Trophoblast cell (in vitro differentiated cells and primary cell): ENCODE results near the gene MCOLN3.

ENCODE experiments used
- DNase-seq, 2 donors: peaks; one replicate each; pipeline ENCODE4 v3.0.0-alpha.2; 2016
- H2AFZ ChIP-seq: 2 replicates; pipeline ENCODE4 v1.6.1; 2013; ENCODE audit warnings: low read length, moderate library complexity, mild to moderate bottlenecking; ENCODE audit not compliant: insufficient read depth, poor library complexity
- H2AK5ac ChIP-seq: 2 replicates; pipeline ENCODE4 v1.6.1; 2013; ENCODE audit warnings: mild to moderate bottlenecking, low read length
- H2BK120ac ChIP-seq: 2 replicates; pipeline ENCODE4 v1.6.1; 2013; ENCODE audit warnings: low read length, mild to moderate bottlenecking, moderate library complexity; ENCODE audit not compliant: insufficient read depth, poor library complexity
- H2BK12ac ChIP-seq: 2 replicates; pipeline ENCODE4 v1.6.1; 2013; ENCODE audit warnings: mild to moderate bottlenecking, low read length, moderate library complexity
- H2BK5ac ChIP-seq: 2 replicates; pipeline ENCODE4 v1.6.1; 2013; ENCODE audit warnings: low read length, low read depth, moderate library complexity, mild to moderate bottlenecking; ENCODE audit not compliant: poor library complexity
- H3K14ac ChIP-seq: 2 replicates; pipeline ENCODE4 v1.6.1; 2013; ENCODE audit warnings: mild to moderate bottlenecking, low read length
- H3K18ac ChIP-seq: 2 replicates; pipeline ENCODE4 v1.6.1; 2013; ENCODE audit warnings: mild to moderate bottlenecking, low read length
- H3K23ac ChIP-seq: 2 replicates; pipeline ENCODE4 v1.6.1; 2013; ENCODE audit warnings: low read length
- H3K27ac ChIP-seq: 2 replicates; pipeline ENCODE4 v1.5.1; 2013; ENCODE audit warnings: low read depth, mild to moderate bottlenecking, inconsistent platforms, low read length, moderate library complexity
- H3K27me3 ChIP-seq: 2 replicates; pipeline ENCODE4 v1.6.1; 2013; ENCODE audit warnings: inconsistent platforms, mild to moderate bottlenecking, low read length, moderate library complexity; ENCODE audit not compliant: insufficient read depth
- H3K36me3 ChIP-seq, 2 experiments: 1 replicate in 1 of 2; 2 replicates in 1 of 2; pipeline ENCODE4 v1.6.1; 2013; ENCODE audit warnings: low read length in 2 of 2, mild to moderate bottlenecking in 2 of 2, moderate library complexity in 1 of 2; ENCODE audit not compliant: insufficient read depth in 2 of 2, control insufficient read depth in 1 of 2
- H3K4ac ChIP-seq: 2 replicates; pipeline ENCODE4 v1.6.1; 2013; ENCODE audit warnings: low read depth, mild to moderate bottlenecking, low read length, moderate library complexity
- H3K4me1 ChIP-seq, 2 experiments: 1 replicate in 1 of 2; 2 replicates in 1 of 2; pipeline ENCODE4 v1.6.1; 2013; ENCODE audit warnings: low read length in 2 of 2, mild to moderate bottlenecking in 2 of 2, moderate library complexity in 1 of 2; ENCODE audit not compliant: insufficient read depth in 2 of 2, control insufficient read depth in 1 of 2
- H3K4me2 ChIP-seq: 2 replicates; pipeline ENCODE4 v1.6.1; 2013; ENCODE audit warnings: inconsistent platforms, mild to moderate bottlenecking, low read length, moderate library complexity
- H3K4me3 ChIP-seq: 2 replicates; pipeline ENCODE4 v1.5.1; 2013; ENCODE audit warnings: mild to moderate bottlenecking, low read depth, low read length, inconsistent platforms
- H3K79me1 ChIP-seq: one replicate; pipeline ENCODE4 v1.6.1; 2013; ENCODE audit warnings: low read length
- H3K79me2 ChIP-seq: 2 replicates; pipeline ENCODE4 v1.6.1; 2013; ENCODE audit warnings: low read length, mild to moderate bottlenecking; ENCODE audit not compliant: control insufficient read depth, insufficient read depth, poor library complexity
- H3K9ac ChIP-seq: 2 replicates; pipeline ENCODE4 v1.6.1; 2013; ENCODE audit warnings: mild to moderate bottlenecking, low read length
- H3K9me3 ChIP-seq: 2 replicates; pipeline ENCODE4 v1.6.1; 2013; ENCODE audit warnings: low read depth, mild to moderate bottlenecking, control low read depth, inconsistent platforms, low read length; ENCODE audit not compliant: insufficient read depth
- H4K12ac ChIP-seq: 2 replicates; pipeline ENCODE4 v1.6.1; 2013; ENCODE audit warnings: low read depth, mild to moderate bottlenecking, low read length, moderate library complexity
- H4K8ac ChIP-seq: 2 replicates; pipeline ENCODE4 v1.6.1; 2013; ENCODE audit warnings: low read depth, mild to moderate bottlenecking, low read length, moderate library complexity
- H4K91ac ChIP-seq: one replicate; pipeline ENCODE4 v1.6.1; 2013; ENCODE audit warnings: low read depth, mild to moderate bottlenecking, low read length, moderate library complexity
- WGBS: extraction: QIAGEN DNeasy Blood & Tissue Kit; methylation state at CpG from one replicate; pipeline ENCODE4 v1.1.7; 2013; ENCODE audit warnings: missing lambda C conversion rate; ENCODE audit not compliant: insufficient read length, insufficient coverage; ENCODE audit errors: extremely low coverage; 5-methylcytosine and 5-hydroxymethylcytosine counted together

MCOLN3 gene

GRCh38 chr1:84972377-84972987 is 75.8 kb downstream of the MCOLN3 start:
- no peak overlapping the region for H3K4me3 ChIP-seq
- H3K4me1 ChIP-seq = no peaks in the 10 kb centered on the region
- WGBS = no CpG with 5 or more reads among the region's 1 CpG
- H3K79me1 ChIP-seq = no peaks in the 10 kb centered on the region
- no peak for DNase-seq
- no peaks in the 10 kb centered on the region for H3K9me3 ChIP-seq
- H4K12ac ChIP-seq = no peak overlapping the region
- no peak overlapping the region for H3K4ac ChIP-seq
- no peak overlapping the region for H2BK5ac ChIP-seq
- H2AK5ac ChIP-seq = no peak overlapping the region
- no peaks in the 10 kb centered on the region for H3K27me3 ChIP-seq
- H3K79me2 ChIP-seq = no peaks in the 10 kb centered on the region
- no peak overlapping the region for H4K8ac ChIP-seq
- no peak overlapping the region for H3K14ac ChIP-seq
- H2AFZ ChIP-seq = no peak overlapping the region
- H2BK12ac ChIP-seq = no peak overlapping the region
- no peak overlapping the region for H2BK120ac ChIP-seq
- no peak overlapping the region for H3K18ac ChIP-seq
- no peaks in the 10 kb centered on the region for H3K36me3 ChIP-seq
- no peak overlapping the region for H3K27ac ChIP-seq
- no peak overlapping the region for H4K91ac ChIP-seq
- H3K9ac ChIP-seq = no peak overlapping the region
- no peak overlapping the region for H3K23ac ChIP-seq
- H3K4me2 ChIP-seq = no peak overlapping the region

DNA sequence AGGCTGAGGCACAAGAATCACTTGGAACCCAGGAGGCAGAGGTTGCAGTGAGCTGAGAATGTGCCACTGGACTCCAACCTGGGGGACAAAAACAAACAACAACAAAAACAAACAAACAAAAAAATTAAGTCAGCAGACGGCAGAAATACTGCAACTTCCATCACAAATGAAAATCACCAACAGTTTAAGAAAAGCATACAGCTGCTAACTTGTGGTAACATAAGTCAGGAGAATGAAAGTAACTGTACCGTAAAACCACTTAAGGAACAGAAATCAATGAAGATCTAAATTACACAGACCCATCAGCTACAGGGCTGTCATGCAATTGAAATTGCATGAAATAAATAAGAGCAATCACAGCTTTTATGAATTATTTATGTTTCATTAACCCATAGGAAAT is 76.3 kb downstream of the MCOLN3 start:
- Histone ChIP-seq H3K23ac (no peak overlapping the region), H2BK5ac (no peak overlapping the region), H3K36me3 (no peaks in the 10 kb centered on the region), H3K4me1 (no peaks in the 10 kb centered on the region), H3K79me2 (no peaks in the 10 kb centered on the region), H4K91ac (no peak overlapping the region), H3K18ac (no peak overlapping the region), H2AK5ac (no peak overlapping the region), H3K79me1 (no peaks in the 10 kb centered on the region), H3K14ac (no peak overlapping the region), H2BK120ac (no peak overlapping the region), H4K12ac (no peak overlapping the region), H2AFZ (no peak overlapping the region), H3K9me3 (no peaks in the 10 kb centered on the region), H4K8ac (no peak overlapping the region), H3K27me3 (no peaks in the 10 kb centered on the region), H3K27ac (no peak overlapping the region), H2BK12ac (no peak overlapping the region), H3K4me2 (no peak overlapping the region), H3K4ac (no peak overlapping the region), H3K9ac (no peak overlapping the region), H3K4me3 (no peak overlapping the region)
- no CpG with 5 or more reads among the region's 2 CpGs for WGBS
- DNase-seq = no peak

DNA sequence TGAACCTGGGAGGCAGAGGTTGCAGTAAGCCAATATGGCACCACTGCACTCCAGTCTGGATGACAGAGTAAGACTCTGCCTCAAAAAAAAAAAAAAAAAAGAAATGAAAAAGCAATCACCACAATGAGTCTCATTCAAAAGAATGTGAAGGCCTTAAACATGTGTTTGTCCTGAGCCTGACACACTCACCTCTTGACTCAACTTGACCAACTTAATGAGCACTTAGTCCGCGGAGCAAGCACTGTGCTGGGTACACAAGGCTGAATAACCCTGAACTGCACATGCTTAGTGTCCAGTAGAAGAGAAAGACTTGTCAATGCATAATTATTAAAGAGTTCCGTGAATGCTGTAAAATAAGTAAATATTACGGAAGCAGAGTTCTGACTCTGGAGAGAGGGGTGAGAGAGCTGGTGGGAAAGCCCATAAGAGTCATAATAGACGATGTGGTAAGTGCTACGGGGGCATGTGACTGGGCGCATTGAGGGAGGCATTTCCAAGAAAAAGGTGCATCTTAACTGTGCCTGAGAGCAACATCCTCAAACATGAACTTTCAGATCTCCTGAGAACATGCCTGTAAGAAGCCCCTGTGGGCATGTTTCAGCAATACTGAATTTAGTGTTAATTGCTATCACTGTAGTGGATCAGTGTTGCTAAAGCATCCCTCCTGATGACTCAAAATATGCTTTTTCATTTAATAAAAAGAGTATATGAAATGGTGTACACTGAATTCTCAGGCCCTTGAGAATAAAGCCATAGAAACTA is 78.6 kb downstream of the MCOLN3 start:
- H3K9ac ChIP-seq = no peak overlapping the region
- no peak overlapping the region for H2AK5ac ChIP-seq

DNA sequence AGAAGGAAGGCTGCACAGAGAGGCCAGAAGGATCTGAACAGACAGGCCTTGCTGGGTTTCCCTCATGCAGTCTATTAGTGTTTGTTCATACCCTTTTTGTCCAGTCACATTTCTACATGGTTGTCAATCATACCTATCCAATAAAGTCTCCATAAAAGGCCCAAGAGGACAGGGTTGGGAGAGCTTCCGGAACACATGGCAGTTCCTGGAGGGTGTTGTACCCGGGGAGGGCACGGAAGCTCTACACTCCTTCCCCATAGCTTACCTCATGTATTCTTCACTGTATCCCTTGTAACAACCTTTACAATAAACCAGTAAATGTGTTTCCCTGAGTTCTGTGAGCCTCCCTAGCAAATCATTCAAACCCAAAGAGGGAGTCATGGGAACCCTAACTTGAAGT is 79.4 kb downstream of the MCOLN3 start:
- no peak overlapping the region for H3K23ac ChIP-seq
- H3K27ac ChIP-seq = no peak overlapping the region
- no peak overlapping the region for H2AFZ ChIP-seq
- no peaks in the 10 kb centered on the region for H3K9me3 ChIP-seq
- H2AK5ac ChIP-seq = no peak overlapping the region
- H3K36me3 ChIP-seq = no peaks in the 10 kb centered on the region
- no CpG with 5 or more reads among the region's 3 CpGs for WGBS
- no peak overlapping the region for H3K4me2 ChIP-seq
- no peak overlapping the region for H3K9ac ChIP-seq
- no peaks in the 10 kb centered on the region for H3K4me1 ChIP-seq
- H2BK120ac ChIP-seq = no peak overlapping the region
- H3K79me2 ChIP-seq = no peaks in the 10 kb centered on the region
- no peak overlapping the region for H3K4ac ChIP-seq
- H3K18ac ChIP-seq = no peak overlapping the region
- no peak overlapping the region for H2BK12ac ChIP-seq
- no peak overlapping the region for H3K4me3 ChIP-seq
- no peaks in the 10 kb centered on the region for H3K27me3 ChIP-seq
- no peak for DNase-seq
- no peak overlapping the region for H3K14ac ChIP-seq
- H2BK5ac ChIP-seq = no peak overlapping the region
- H4K91ac ChIP-seq = no peak overlapping the region
- H4K8ac ChIP-seq = no peak overlapping the region
- no peaks in the 10 kb centered on the region for H3K79me1 ChIP-seq
- H4K12ac ChIP-seq = no peak overlapping the region

More for the DNA sequence above, 78.6 kb downstream of the MCOLN3 start:
- no peak overlapping the region for H2AFZ ChIP-seq
- H3K79me2 ChIP-seq = no peaks in the 10 kb centered on the region
- H3K4me1 ChIP-seq = no peaks in the 10 kb centered on the region
- H3K23ac ChIP-seq = no peak overlapping the region
- no peak overlapping the region for H3K27ac ChIP-seq
- no peaks in the 10 kb centered on the region for H3K79me1 ChIP-seq
- DNase-seq = peak; percentile 74 to 89
- no peak overlapping the region for H2BK120ac ChIP-seq
- H3K4me2 ChIP-seq = no peak overlapping the region
- H3K27me3 ChIP-seq = no peaks in the 10 kb centered on the region
- H4K12ac ChIP-seq = no peak overlapping the region
- no peak overlapping the region for H3K4me3 ChIP-seq
- H4K91ac ChIP-seq = no peak overlapping the region
- H3K18ac ChIP-seq = no peak overlapping the region
- no CpG with 5 or more reads among the region's 7 CpGs for WGBS
- H2BK5ac ChIP-seq = no peak overlapping the region
- H3K14ac ChIP-seq = no peak overlapping the region
- no peaks in the 10 kb centered on the region for H3K9me3 ChIP-seq
- H2BK12ac ChIP-seq = no peak overlapping the region
- H4K8ac ChIP-seq = no peak overlapping the region
- H3K4ac ChIP-seq = no peak overlapping the region
- no peaks in the 10 kb centered on the region for H3K36me3 ChIP-seq
